Prostate gland (tissue), 2 donors: ENCODE measurements around the gene DCAF7. TPM values are rescaled to one million over a fixed set of nuclear protein-coding genes. Genes with fewer than 3 reads are reported as not detected.

Experiments used
- DNase-seq: peaks from one replicate; pipeline ENCODE4 v3.0.0-alpha.2; 2019; ENCODE audit warnings: low spot score
- H3K27ac ChIP-seq, 2 donors: fragments of 200-600 bp; sonication (generic); 2 replicates each; pipeline ENCODE4 v1.5.1; 2017 to 2019
- H3K27me3 ChIP-seq: fragments of 200-600 bp; sonication (generic); replicated peaks from 2 replicates; pipeline ENCODE4 v1.5.1; 2019; ENCODE audit not compliant: insufficient read depth
- H3K36me3 ChIP-seq, 2 donors: fragments of 200-600 bp; sonication (generic); 1 replicate in 1 of 2; 2 replicates in 1 of 2; pipeline versions ENCODE4 v1.5.1 to v1.8.1; 2017 to 2019
- H3K4me1 ChIP-seq: fragments of 200-600 bp; sonication (generic); replicated peaks from 2 replicates; pipeline ENCODE4 v1.5.1; 2019
- H3K4me3 ChIP-seq, 2 donors: fragments of 200-600 bp; sonication (generic); 2 replicates each; pipeline ENCODE4 v1.5.1; 2017 to 2019
- H3K9me3 ChIP-seq: fragments of 200-600 bp; sonication (generic); 2 replicates; pipeline ENCODE4 v1.5.1; 2017
- POLR2A ChIP-seq: fragments of 450-650 bp; IDR thresholded peaks from one replicate; pipeline ENCODE4 v1.6.1; 2016; ENCODE audit warnings: antibody characterized with exemption, mild to moderate bottlenecking
- POLR2AphosphoS5 ChIP-seq: sonication (generic); formaldehyde crosslinking; IDR thresholded peaks from one replicate; pipeline ENCODE4 v1.6.1; 2017; ENCODE audit warnings: antibody characterized with exemption
- WGBS: methylation state at CpG from one replicate; pipeline ENCODE4 v1.1.5; 2018; 5-methylcytosine and 5-hydroxymethylcytosine counted together
- intact Hi-C: fragments of 100-400 bp; cut with DNase I; formaldehyde crosslinking; loops from one replicate; pipeline ENCODE4 v1.14.2; 2022
- total RNA-seq, 2 donors: library from RNA; depleted of rRNA; stranded (reverse); fragments of >200 nt; gene quantifications; one replicate each; pipeline ENCODE4 v1.1.0, GENCODE V29; 2016
- TF ChIP-seq, protein P1 (sequence below), 4 experiments: fragments of 200-600 bp in 2 of 4; fragments of 450-650 bp in 2 of 4; sonication (generic) in 2 of 4; IDR thresholded peaks; 1 replicate in 3 of 4; 2 replicates in 1 of 4; pipeline ENCODE4 v1.5.1; 2016 to 2019; ENCODE audit warnings: antibody characterized with exemption in 4 of 4, mild to moderate bottlenecking in 2 of 4, moderate library complexity in 2 of 4

Gene DCAF7
- total RNA-seq, 2 donors from 2014 or later = 48.9 to 68.6 TPM

DNA sequence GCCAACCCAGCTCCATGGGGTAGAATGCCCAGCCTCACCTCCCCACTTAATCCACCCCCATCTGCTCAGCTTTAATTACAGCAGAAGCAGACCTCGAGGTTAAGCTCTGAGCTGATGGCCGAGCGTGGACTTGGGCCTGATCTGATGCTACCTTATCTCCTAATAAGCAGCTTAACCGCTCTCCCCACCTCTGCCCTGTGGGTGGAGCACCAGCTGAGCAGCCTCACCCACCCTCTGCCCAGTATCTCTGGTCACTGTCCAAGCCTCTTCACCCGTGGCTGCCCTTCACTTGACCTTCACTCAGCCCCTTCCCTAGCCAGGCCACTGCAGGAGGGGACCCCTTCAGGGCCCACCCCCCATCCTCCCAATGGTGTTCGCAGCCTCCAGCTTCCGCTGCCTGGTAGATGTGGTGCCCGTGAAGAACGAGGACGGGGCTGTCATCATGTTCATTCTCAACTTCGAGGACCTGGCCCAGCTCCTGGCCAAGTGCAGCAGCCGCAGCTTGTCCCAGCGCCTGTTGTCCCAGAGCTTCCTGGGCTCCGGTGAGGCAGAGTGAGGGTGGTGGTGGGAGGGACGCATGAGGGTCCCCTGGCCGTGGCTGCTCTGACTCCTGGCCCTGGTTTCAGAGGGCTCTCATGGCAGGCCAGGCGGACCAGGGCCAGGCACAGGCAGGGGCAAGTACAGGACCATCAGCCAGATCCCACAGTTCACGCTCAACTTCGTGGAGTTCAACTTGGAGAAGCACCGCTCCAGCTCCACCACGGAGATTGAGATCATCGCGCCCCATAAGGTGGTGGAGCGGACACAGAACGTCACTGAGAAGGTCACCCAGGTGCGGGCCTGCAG is 20.3 kb upstream of the DCAF7 start:
- intact Hi-C loops = no loop called here
- TF ChIP-seq POLR2AphosphoS5 (no peak), POLR2A (no peak)
- TF ChIP-seq, protein P1, sequence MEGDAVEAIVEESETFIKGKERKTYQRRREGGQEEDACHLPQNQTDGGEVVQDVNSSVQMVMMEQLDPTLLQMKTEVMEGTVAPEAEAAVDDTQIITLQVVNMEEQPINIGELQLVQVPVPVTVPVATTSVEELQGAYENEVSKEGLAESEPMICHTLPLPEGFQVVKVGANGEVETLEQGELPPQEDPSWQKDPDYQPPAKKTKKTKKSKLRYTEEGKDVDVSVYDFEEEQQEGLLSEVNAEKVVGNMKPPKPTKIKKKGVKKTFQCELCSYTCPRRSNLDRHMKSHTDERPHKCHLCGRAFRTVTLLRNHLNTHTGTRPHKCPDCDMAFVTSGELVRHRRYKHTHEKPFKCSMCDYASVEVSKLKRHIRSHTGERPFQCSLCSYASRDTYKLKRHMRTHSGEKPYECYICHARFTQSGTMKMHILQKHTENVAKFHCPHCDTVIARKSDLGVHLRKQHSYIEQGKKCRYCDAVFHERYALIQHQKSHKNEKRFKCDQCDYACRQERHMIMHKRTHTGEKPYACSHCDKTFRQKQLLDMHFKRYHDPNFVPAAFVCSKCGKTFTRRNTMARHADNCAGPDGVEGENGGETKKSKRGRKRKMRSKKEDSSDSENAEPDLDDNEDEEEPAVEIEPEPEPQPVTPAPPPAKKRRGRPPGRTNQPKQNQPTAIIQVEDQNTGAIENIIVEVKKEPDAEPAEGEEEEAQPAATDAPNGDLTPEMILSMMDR (IDR thresholded peaks at IDR 0.05) = no peak
- H3K36me3 ChIP-seq = no peaks in the 10 kb centered on the region
- no peaks in the 10 kb centered on the region for H3K27me3 ChIP-seq
- DNase-seq = no peak
- no peak overlapping the region for H3K27ac ChIP-seq
- H3K4me3 ChIP-seq = no peak overlapping the region
- 83% methylated on average over 26 of the region's 26 CpGs for WGBS
- H3K4me1 ChIP-seq = no peaks in the 10 kb centered on the region
- H3K9me3 ChIP-seq = no peaks in the 10 kb centered on the region

- TF ChIP-seq, protein P1 (IDR thresholded peaks at IDR 0.05) = no peak
- TF ChIP-seq POLR2AphosphoS5 (no peak), POLR2A (no peak)
- DNase-seq = no peak
- no peaks in the 10 kb centered on the region for H3K27me3 ChIP-seq
- H3K4me3 ChIP-seq = no peak overlapping the region
- H3K9me3 ChIP-seq = no peaks in the 10 kb centered on the region
- H3K4me1 ChIP-seq = no peaks in the 10 kb centered on the region
- no peak overlapping the region for H3K27ac ChIP-seq
- intact Hi-C loops = no loop called here
- 88% methylated on average over 3 of the region's 3 CpGs for WGBS
- H3K36me3 ChIP-seq = no peaks in the 10 kb centered on the region
These were observed 19.7 kb upstream of the DCAF7 start for GRCh38 chr17:63530557-63531021.

GRCh38 chr17:63531022-63531965 is 19.0 kb upstream of the DCAF7 start:
- intact Hi-C loops = no loop called here
- no peaks in the 10 kb centered on the region for H3K9me3 ChIP-seq
- H3K4me1 ChIP-seq = no peaks in the 10 kb centered on the region
- WGBS = 91% methylated on average over 8 of the region's 10 CpGs
- no peaks in the 10 kb centered on the region for H3K36me3 ChIP-seq
- H3K27ac ChIP-seq = no peak overlapping the region
- H3K4me3 ChIP-seq = no peak overlapping the region
- DNase-seq = no peak
- H3K27me3 ChIP-seq = no peaks in the 10 kb centered on the region
- TF ChIP-seq POLR2AphosphoS5 = no peak

- no peaks in the 10 kb centered on the region for H3K36me3 ChIP-seq
- no peaks in the 10 kb centered on the region for H3K9me3 ChIP-seq
- H3K27me3 ChIP-seq = no peaks in the 10 kb centered on the region
- H3K27ac ChIP-seq = no peak overlapping the region
- intact Hi-C loops = no loop called here
- 82% methylated on average over 20 of the region's 20 CpGs for WGBS
- no peak overlapping the region for H3K4me3 ChIP-seq
- no peak for DNase-seq
- TF ChIP-seq POLR2A (no peak), POLR2AphosphoS5 (no peak)
- TF ChIP-seq, protein P1 (IDR thresholded peaks at IDR 0.05) = no peak
- H3K4me1 ChIP-seq = peaks cover 7% of the 10 kb centered on the region
These were observed 16.7 kb upstream of the DCAF7 start for GRCh38 chr17:63533433-63534077.

GRCh38 chr17:63534078-63534570 is 16.2 kb upstream of the DCAF7 start:
- Histone ChIP-seq H3K27me3 (no peaks in the 10 kb centered on the region), H3K4me1 (peaks cover 7% of the 10 kb centered on the region), H3K36me3 (no peaks in the 10 kb centered on the region), H3K9me3 (no peaks in the 10 kb centered on the region), H3K27ac (no peak overlapping the region), H3K4me3 (no peak overlapping the region)
- WGBS = 93% methylated on average over 17 of the region's 17 CpGs
- no peak for DNase-seq
- intact Hi-C loops = no loop called here
- no peak for TF ChIP-seq POLR2A
- no peak for TF ChIP-seq POLR2AphosphoS5
- TF ChIP-seq, protein P1 (IDR thresholded peaks at IDR 0.05) = no peak
